ENCODE results near the gene GAS2L2.
"Not testable (repeated sequence)": the region's sequence is repeated elsewhere in the genome, so short reads cannot be mapped to it uniquely, and the experiment has no call there.

Gene GAS2L2

DNA sequence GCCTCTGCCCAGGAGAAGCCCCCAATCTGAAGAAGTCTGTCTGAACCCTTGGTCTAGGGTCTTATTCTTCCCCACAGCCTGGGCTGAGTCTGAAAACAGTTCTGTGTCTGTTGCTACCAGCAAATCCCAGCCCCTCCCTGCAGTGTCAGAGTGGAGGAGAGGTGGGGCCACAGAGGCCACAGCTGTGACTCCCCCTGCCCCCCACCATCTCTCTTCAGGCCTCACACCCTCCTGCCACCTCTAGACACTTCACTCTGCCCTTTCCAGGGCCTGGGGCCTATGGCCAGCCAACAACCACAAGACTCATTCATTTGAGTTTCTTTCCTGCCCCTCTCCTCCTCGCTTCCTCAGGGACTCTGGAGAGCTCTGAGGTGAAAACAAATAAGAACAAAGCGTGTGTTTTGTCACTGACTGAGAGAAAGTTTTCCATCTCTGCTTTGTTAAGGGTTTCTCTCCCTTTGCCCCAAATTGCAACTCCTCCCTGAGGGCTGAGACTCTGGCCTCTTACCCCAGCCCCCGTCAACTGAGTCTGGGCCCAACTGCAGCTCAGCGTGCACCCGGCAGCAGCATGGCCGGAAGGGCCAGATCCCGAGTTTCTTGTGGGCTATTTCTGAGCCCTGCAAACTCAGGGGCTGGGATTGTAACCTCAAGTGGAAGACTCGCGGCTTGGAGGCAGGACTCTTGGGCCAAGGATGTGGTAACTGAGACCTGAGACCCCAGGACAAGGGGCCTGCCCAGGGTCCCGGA is 20.8 kb upstream of the GAS2L2 start:
- DNase-seq (ENCODE audit: low spot score): no peak

- DNase-seq (ENCODE audit: low spot score): no peak
Measured at GRCh38 chr17:35773129-35773528, 20.1 kb upstream of the GAS2L2 start.

- no peak for DNase-seq (ENCODE audit: low spot score)
Measured at GRCh38 chr17:35769895-35770486, 17.0 kb upstream of the GAS2L2 start.

DNA sequence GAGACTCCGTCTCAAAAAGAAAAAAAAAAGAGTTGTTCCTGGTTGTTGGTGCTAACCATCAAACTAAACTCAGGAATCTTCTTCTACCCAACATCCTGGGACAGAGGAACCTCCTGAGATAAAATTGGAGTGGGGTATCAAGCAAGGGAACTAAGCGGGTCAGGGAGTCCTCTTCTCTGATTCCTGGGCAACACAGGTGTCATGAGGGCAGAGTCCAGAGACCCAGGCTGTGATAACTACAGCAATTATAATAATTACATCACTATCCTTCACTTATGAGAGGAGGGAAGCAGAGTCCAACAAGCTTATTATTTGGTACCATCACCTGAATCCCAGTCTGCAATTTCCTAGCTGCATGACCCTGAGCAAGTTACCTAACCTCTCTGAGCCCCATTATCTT is 15.8 kb upstream of the GAS2L2 start:
- no peak for DNase-seq (ENCODE audit: low spot score)

DNA sequence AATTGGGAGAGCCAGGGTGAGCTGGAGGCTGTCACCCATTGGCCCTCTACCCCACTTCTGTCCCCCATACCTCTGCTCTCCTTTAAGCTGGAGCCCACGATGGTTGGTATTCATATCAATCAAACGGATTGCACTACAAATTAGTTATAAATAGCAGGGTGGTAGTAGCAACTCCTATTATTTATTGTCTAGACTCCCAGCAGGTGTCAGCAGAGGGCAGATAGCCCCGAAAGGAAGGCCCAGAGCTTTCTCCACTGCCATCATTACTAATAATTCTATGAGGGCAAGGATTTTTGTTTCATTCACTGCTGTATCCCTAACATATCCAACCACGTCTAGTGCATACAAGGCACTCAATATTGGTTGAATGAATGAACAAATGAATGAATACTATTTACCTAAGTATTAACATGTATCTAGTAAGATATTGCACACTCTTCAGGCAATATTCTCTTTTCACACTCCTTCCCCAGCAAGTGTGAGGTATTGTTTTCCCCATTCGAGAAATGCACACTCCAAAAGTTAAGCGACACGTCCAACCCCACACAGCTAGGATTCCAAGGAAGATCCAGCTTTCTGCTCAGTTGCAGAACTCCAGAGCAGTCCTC is 14.0 kb upstream of the GAS2L2 start:
- DNase-seq (ENCODE audit: low spot score): no peak

GRCh38 chr17:35766489-35766877 is 13.4 kb upstream of the GAS2L2 start:
- DNase-seq (ENCODE audit: low spot score): no peak

GRCh38 chr17:35765756-35766488 is 12.9 kb upstream of the GAS2L2 start:
- peak; percentile 59 for DNase-seq (ENCODE audit: low spot score)

GRCh38 chr17:35765086-35765710 is 12.2 kb upstream of the GAS2L2 start:
- no peak for DNase-seq (ENCODE audit: low spot score)

DNA sequence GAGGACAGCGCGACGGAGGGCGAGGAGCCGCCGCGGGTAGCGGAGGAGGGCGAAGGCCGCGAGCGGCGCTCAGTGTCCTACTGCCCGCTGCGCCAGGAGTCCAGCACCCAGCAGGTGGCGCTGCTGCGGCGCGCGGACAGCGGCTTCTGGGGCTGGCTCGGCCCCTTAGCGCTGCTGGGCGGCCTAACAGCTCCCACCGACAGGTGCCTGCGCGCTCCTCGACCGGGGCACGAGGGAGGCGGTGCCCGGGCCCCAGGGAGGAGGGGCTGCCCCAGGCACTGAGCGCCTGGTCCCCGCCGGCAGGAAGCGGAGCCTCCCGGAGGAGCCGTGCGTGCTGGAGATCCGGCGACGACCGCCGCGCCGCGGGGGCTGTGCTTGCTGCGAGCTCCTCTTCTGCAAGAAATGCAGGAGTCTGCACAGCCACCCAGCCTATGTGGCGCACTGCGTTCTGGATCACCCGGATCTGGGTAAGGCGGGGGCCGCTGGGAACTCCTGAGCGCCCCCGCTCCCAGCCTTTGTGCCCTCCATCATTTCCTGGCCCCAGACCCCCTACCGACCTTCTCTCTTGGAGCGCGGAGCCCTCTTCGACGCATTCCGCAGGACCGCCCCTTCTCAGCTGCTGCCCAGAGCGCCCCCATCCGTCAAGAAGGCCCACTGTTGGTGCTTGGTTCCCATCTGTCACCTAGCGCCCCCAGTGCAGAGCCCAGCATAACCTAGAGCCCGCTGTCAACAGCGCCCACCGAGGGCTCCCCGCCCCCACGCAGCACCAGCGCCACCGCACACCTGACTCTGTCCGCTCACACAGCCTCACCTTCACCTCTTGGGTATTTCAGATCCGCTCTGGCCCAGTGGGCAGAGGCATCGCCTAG is 11.3 kb upstream of the GAS2L2 start:
- peak; percentile 91 for DNase-seq (ENCODE audit: low spot score)

DNA sequence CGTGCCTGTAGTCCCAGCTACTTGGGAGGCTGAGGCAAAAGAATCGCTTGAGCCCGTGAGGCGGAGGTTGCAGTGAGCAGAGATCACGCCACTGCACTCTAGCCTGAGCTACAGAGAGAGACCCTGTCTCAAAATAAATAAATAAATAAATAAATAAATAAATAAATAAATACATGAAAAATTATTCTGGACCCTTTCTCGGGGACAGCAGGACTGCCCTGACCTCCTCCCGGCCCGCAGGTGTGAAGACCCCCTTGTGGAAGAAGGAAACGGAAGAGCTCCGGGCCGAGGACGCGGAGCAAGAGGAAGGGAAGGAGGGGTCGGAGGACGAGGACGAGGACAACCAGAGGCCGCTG is 10.7 kb upstream of the GAS2L2 start:
- DNase-seq (ENCODE audit: low spot score): no peak

GRCh38 chr17:35761601-35762000 is 8.6 kb upstream of the GAS2L2 start:
- no peak for DNase-seq (ENCODE audit: low spot score)

GRCh38 chr17:35760587-35760986 is 7.5 kb upstream of the GAS2L2 start, which contains the start of gene C17orf50:
Gene C17orf50, plus strand, starts transcription at chr17:35760887. Its CDS starts 55 bp downstream, at chr17:35760942.
- DNase-seq (ENCODE audit: low spot score): no peak

- no peak for DNase-seq (ENCODE audit: low spot score)
Measured at GRCh38 chr17:35757243-35757642, 4.2 kb upstream of the GAS2L2 start.

DNA sequence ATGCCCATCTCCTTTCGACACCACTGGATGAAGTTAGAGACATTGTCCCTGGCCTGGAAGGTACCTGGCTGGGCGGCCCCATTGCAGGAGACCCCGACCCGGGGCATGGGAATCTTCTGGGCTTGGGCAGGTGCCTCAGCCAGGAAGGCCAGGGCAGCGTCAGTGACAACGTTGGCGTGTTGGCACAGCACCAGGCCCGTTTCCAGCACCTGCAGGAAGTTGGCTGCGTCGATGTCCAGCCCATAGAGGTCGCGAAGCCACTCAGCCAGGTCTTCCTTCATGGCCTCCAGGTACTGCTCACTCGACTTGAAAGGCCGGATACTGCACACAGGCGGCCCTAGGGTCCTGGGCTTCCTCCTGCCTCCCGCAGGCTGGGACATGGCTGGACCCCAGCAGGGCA is 568 bp downstream of the GAS2L2 start:
- no peak for DNase-seq (ENCODE audit: low spot score)

DNA sequence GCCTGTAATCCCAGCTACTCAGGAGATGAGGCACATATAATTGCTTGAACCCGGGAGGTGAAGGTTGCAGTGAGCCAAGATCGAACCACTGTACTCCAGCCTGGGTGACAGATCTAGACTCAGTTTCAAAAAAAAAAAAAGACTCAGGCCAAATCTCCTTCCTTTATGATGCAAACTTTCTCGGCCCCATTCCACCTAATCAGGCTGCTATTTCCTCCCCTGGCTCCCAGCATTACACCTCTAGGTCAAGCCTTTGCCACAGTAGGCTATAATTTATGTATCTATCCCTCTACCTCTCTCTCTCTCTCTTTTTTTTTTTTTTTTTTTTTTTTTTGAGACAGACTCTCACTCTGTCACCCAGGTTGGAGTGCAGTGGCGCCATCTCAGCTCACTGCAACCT is 1.5 kb downstream of the GAS2L2 start:
- not testable (repeated sequence) for DNase-seq (ENCODE audit: low spot score)

DNA sequence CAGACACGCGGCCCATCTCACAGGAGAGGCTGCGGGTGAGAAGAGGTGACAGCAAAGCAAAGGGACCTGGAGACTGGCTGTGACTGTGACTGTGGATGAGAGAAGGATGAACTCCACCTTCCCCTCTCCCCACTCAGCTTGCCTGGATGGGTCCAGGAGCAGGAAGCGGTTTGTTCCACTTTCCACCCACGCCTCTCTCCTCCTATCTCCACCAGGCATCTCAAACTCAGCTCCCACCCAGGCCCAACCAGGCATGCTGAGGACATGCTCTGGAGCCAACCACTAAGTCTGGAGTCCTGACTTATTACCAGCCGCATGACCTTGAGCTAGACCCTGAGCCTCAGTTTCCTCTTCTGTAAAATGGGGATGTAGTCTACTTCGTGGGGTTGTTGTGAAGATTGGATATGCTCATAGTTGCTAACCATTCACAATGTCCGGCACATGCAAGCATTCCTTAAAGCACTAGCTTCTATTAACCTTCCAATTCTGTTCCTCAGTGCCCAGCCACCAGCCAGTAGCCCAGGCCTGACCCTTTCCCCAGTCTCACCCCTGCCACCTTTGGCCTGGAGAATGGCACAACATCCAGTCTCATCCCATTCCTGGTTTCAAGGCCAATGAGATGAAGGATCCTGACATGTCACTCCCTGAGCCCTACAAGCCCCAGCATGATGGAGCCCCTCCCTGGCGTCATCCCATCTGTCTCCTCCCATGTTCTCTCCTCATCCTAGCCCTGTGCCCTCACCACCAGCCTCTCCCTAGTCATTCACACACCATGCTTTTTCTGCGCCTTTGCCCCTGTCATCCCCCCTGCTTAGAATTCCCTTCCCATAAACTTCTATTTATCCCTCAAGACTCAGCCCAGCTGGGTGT is 2.3 kb downstream of the GAS2L2 start:
- peak; percentile 27 for DNase-seq (ENCODE audit: low spot score)

DNA sequence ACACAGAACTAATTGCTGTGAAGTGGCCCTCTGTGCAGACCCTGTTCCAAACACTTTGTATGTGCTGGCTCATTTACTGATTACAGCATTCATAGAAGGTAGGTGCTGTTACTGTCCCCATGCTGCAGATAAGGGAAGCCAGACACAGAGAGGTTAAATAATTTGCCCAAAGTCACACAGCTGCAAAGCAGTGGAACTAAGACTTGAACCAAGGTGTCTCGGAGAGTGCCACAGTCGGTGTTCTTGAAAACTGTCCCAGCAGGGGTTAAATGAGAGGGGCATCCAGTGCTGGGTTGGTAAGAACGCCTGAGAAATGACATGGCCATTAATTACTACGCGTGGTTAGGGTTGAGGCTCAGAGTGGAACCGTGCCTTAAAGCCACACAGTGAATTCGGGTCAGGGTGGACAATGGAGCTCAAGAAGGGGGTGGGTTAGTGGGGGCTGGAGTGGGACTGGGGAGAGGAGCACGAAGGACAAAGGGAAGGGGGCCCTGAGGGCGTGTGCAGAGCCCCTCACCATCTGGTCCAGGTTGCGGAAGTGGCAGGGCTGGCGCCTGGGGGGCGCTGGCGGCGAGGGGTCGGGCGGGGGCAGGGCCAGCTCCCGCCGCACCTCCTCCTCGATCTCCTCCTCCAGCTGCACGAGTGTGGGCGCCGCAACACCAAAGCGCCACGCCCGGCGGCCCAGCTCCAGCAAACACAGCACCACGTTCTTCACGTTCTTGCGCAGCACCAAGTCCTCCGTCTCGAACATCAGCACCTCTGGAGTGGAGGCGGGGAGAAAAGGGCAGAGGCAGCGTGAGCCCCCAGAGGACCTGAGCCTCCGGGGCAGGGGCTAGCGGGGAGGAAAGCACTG is 3.3 kb downstream of the GAS2L2 start:
- DNase-seq (ENCODE audit: low spot score): peak; percentile 40

GRCh38 chr17:35748979-35749378 is 4.1 kb downstream of the GAS2L2 start:
- no peak for DNase-seq (ENCODE audit: low spot score)

DNA sequence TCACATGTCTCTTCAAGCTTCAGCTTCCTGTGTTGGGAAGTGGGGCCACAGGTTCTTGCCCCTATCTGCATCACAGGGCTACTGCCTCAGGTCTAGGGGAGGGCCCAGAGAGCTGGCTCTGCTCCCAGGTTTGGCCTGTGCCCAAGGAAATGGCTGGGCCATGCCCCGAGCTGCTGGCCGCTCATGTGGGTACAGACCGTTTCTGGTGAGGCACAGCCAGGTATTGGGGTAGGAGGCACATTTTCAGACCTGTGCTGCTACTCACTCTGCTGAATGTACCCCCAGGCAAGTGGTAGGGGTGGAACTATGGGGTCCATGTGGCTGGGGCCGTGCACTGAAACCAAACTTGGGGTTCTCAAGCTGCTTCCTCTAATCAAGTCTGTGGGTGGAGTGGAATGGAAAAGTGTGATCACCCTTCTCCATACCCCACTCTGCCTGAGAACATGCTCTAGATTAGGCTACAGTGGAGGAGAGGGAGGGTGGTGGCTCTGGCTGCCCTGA is 4.6 kb downstream of the GAS2L2 start:
- no peak for DNase-seq (ENCODE audit: low spot score)
